Gastroesophageal sphincter (tissue), 3 donors: ENCODE measurements around the gene TNIP1.
A peak's percentile ranks its signal among the peaks of the same experiment; 100 is the strongest.

Experiments
- POLR2A ChIP-seq, 2 donors: fragments of 450-650 bp; IDR thresholded peaks; one replicate each; pipeline ENCODE4 v1.6.1; 2017; ENCODE audit warnings: antibody characterized with exemption in 2 of 2, mild to moderate bottlenecking in 2 of 2, moderate library complexity in 1 of 2
- TF ChIP-seq, protein P1 (sequence below), 4 experiments: fragments of 200-600 bp in 2 of 4; fragments of 450-650 bp in 2 of 4; sonication (generic) in 1 of 4; IDR thresholded peaks; one replicate each; pipeline ENCODE4 v1.5.1; 2017 to 2019; ENCODE audit warnings: antibody characterized with exemption in 4 of 4, mild to moderate bottlenecking in 2 of 4, moderate library complexity in 2 of 4

DNA sequence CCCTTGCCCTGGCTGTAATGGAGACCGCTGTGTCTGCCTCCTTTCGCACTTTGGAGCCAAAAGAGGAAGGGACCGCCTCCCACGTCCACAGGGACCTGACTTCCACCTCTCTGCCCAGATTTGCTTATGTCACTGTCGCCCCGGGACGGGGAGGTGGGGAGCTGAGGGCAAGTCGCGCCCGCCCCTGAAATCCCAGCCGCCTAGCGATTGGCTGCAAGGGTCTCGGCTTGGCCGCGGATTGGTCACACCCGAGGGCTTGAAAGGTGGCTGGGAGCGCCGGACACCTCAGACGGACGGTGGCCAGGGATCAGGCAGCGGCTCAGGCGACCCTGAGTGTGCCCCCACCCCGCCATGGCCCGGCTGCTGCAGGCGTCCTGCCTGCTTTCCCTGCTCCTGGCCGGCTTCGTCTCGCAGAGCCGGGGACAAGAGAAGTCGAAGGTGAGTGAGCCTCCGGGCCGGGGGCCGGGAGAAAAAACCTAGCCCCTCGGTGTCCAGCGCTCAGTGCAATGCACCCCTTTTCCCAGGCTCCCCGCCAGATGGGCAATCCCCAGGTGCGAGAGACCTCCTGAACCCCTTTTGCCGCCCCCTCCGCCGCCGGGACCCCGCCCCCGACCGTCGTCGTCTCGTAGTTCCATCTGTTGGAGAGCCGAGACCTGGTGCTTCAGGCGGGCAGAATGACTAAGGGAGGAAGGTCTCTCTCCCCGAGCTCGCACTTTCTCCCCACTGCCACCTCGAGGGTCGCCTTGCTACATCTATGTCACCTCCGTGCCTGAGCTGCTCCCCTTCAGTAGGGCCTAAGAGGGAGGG lies 60.3 kb downstream of the TNIP1 start, which contains the start of gene GPX3:
- TF ChIP-seq, protein P1, sequence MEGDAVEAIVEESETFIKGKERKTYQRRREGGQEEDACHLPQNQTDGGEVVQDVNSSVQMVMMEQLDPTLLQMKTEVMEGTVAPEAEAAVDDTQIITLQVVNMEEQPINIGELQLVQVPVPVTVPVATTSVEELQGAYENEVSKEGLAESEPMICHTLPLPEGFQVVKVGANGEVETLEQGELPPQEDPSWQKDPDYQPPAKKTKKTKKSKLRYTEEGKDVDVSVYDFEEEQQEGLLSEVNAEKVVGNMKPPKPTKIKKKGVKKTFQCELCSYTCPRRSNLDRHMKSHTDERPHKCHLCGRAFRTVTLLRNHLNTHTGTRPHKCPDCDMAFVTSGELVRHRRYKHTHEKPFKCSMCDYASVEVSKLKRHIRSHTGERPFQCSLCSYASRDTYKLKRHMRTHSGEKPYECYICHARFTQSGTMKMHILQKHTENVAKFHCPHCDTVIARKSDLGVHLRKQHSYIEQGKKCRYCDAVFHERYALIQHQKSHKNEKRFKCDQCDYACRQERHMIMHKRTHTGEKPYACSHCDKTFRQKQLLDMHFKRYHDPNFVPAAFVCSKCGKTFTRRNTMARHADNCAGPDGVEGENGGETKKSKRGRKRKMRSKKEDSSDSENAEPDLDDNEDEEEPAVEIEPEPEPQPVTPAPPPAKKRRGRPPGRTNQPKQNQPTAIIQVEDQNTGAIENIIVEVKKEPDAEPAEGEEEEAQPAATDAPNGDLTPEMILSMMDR (IDR thresholded peaks at IDR 0.05): peak in 1 of 4 experiments; percentile 3
- TF ChIP-seq POLR2A (IDR thresholded peaks at IDR 0.05): peak; percentile 94 to 95
